Measurements from ENCODE around the gene CABYR.

Gene CABYR

GRCh38 chr18:24118750-24119577 is 19.9 kb upstream of the CABYR start:
- no peak for TF ChIP-seq TEAD4 (IDR thresholded peaks at IDR 0.05)
- TF ChIP-seq MAX (IDR thresholded peaks at IDR 0.05) = 0 out of 2 replicates have a peak, but pooled peaks have one; percentile 52
- no peak for TF ChIP-seq EGR1 (IDR thresholded peaks at IDR 0.05)
- TF ChIP-seq RAD21 (IDR thresholded peaks at IDR 0.05; ENCODE audit: low read depth) = peak; percentile 87
- TF ChIP-seq REST (IDR thresholded peaks at IDR 0.05; ENCODE audit: low read depth) = no peak
- peak; percentile 94 for TF ChIP-seq USF1 (IDR thresholded peaks at IDR 0.05)

GRCh38 chr18:24120676-24121075 is 18.2 kb upstream of the CABYR start:
- TF ChIP-seq RAD21 (IDR thresholded peaks at IDR 0.05; ENCODE audit: low read depth) (no peak), EP300 (IDR thresholded peaks at IDR 0.05; ENCODE audit: borderline replicate concordance) (no peak), ZBTB7A (IDR thresholded peaks at IDR 0.05; ENCODE audit: low read depth) (no peak), FOXM1 (IDR thresholded peaks at IDR 0.05; ENCODE audit: borderline replicate concordance, low read depth) (no peak), USF1 (IDR thresholded peaks at IDR 0.05) (no peak), CREB1 (IDR thresholded peaks at IDR 0.05; ENCODE audit: low read depth) (no peak), MAX (IDR thresholded peaks at IDR 0.05) (no peak), TEAD4 (IDR thresholded peaks at IDR 0.05) (no peak), TCF12 (IDR thresholded peaks at IDR 0.05; ENCODE audit: low read depth) (no peak), CEBPB (IDR thresholded peaks at IDR 0.05) (no peak), EGR1 (IDR thresholded peaks at IDR 0.05) (no peak), REST (IDR thresholded peaks at IDR 0.05; ENCODE audit: low read depth) (no peak), YY1 (IDR thresholded peaks at IDR 0.05; ENCODE audit: low read depth) (no peak), TAF1 (IDR thresholded peaks at IDR 0.05; ENCODE audit: low read depth) (no peak), NFIC (IDR thresholded peaks at IDR 0.05) (no peak)

GRCh38 chr18:24121625-24122024 is 17.2 kb upstream of the CABYR start:
- TF ChIP-seq USF1 (IDR thresholded peaks at IDR 0.05) (no peak), REST (IDR thresholded peaks at IDR 0.05; ENCODE audit: low read depth) (no peak), EGR1 (IDR thresholded peaks at IDR 0.05) (no peak), RAD21 (IDR thresholded peaks at IDR 0.05; ENCODE audit: low read depth) (no peak), ZBTB7A (IDR thresholded peaks at IDR 0.05; ENCODE audit: low read depth) (no peak), NFIC (IDR thresholded peaks at IDR 0.05) (no peak), YY1 (IDR thresholded peaks at IDR 0.05; ENCODE audit: low read depth) (no peak), TAF1 (IDR thresholded peaks at IDR 0.05; ENCODE audit: low read depth) (no peak), MAX (IDR thresholded peaks at IDR 0.05) (no peak), TCF12 (IDR thresholded peaks at IDR 0.05; ENCODE audit: low read depth) (no peak), CEBPB (IDR thresholded peaks at IDR 0.05) (no peak)

Measured in Ishikawa (cell line).